Naive B cell (primary cell): Measurements from ENCODE around the gene UBR1. TPM values are rescaled to one million over a fixed set of nuclear protein-coding genes. Genes with fewer than 3 reads are reported as not detected.
"Not testable (repeated sequence)": the region's sequence is repeated elsewhere in the genome, so short reads cannot be mapped to it uniquely, and the experiment has no call there.

Experiments used
- ATAC-seq, 2 donors: fragments of 150-1000 bp; cut with Tn5 transposase; 2 replicates each; pipeline ENCODE4 v1.10.0; 2021; ENCODE audit warnings: low read depth in 2 of 2, mild to moderate bottlenecking in 2 of 2, moderate library complexity in 2 of 2
- DNase-seq: peaks from one replicate; pipeline ENCODE4 v3.0.0; 2022
- H3K27ac Mint-ChIP-seq, 6 donors: one replicate each; pipeline ENCODE4 v1.8.0; 2020 to 2022; ENCODE audit warnings: mild to moderate bottlenecking in 6 of 6, mixed read lengths in 6 of 6, moderate library complexity in 5 of 6, inconsistent platforms in 2 of 6
- H3K27me3 Mint-ChIP-seq, 3 donors: one replicate each; pipeline ENCODE4 v1.8.0; 2021 to 2022; ENCODE audit warnings: mixed read lengths in 3 of 3, mild to moderate bottlenecking in 1 of 3
- H3K36me3 Mint-ChIP-seq, 2 donors: one replicate each; pipeline ENCODE4 v1.8.0; 2020 to 2022; ENCODE audit warnings: mixed read lengths in 2 of 2, inconsistent platforms in 1 of 2, mild to moderate bottlenecking in 1 of 2
- H3K4me1 Mint-ChIP-seq, 3 donors: one replicate each; pipeline ENCODE4 v1.8.0; 2020 to 2022; ENCODE audit warnings: mixed read lengths in 3 of 3, inconsistent platforms in 1 of 3, mild to moderate bottlenecking in 1 of 3, moderate library complexity in 1 of 3
- H3K4me3 Mint-ChIP-seq, 8 donors: one replicate each; pipeline ENCODE4 v1.8.0; 2020 to 2022; ENCODE audit warnings: mild to moderate bottlenecking in 8 of 8, mixed read lengths in 8 of 8, moderate library complexity in 8 of 8, inconsistent platforms in 2 of 8
- H3K9me3 Mint-ChIP-seq, 7 donors: one replicate each; pipeline ENCODE4 v1.8.0; 2020 to 2022; ENCODE audit warnings: mixed read lengths in 7 of 7, mild to moderate bottlenecking in 5 of 7, inconsistent platforms in 2 of 7, moderate library complexity in 1 of 7
- polyA plus RNA-seq, 6 donors: library from polyadenylated mRNA; unstranded; fragments of 300-500 nt; fragmentation: Illumina TruSeq; gene quantifications; one replicate each; pipeline ENCODE4 v1.2.3, GENCODE V29; 2021; ENCODE audit warnings: low read depth in 6 of 6

Gene UBR1
- polyA plus RNA-seq, 6 donors from 2014 or later: 16.7 to 32.8 (median 20.5) TPM

DNA sequence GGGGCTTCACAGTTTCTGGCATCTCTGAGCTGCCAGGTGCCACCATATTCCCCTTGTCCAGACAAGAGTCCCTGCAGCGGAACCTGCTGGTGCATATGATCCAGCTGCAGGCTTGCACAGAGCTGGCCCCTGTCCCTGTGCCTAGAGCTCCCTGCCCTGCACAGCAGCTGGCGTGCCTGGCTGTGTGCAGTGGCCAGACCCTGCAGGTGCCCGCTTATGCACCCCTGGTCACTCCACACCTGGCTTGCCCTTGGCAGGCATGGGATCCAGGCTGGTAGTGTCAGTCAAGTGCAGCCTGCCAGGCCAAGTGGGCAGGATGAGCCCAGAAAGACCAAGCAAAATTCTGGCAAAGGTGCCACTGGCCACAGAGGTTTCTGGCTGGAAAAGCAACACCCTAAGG is 96.6 kb downstream of the UBR1 start:
- H3K4me3 Mint-ChIP-seq: no peak overlapping the region
- H3K9me3 Mint-ChIP-seq: peaks cover 0 to 11% (median 0%) of the 10 kb centered on the region in 7 donors
- ATAC-seq (no peak), DNase-seq (no peak)
- no peaks in the 10 kb centered on the region for H3K4me1 Mint-ChIP-seq
- peaks cover 8 to 17% of the 10 kb centered on the region in 2 donors for H3K36me3 Mint-ChIP-seq
- H3K27me3 Mint-ChIP-seq: no peaks in the 10 kb centered on the region
- H3K27ac Mint-ChIP-seq: no peak overlapping the region

DNA sequence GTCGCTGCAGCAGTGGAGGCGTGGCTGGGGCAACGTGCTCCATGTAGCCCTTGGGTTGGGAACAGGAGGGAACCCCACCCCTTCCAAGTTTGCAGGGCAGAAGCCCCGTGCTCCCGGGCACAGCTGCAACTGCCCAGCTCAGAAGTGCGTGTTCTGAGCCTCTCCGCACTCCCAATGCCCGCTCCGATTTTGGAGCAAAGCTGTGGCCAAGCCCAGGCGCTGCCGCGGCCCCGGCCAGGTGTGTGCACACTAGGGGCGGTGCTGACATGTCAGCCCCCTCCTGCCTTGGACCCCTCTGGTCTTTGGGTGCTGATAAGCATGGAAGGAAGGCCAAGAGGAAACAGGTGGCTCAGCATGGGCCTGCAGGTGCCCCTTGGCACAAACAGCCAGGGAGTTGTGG is 97.7 kb downstream of the UBR1 start:
- Mint-ChIP-seq H3K27ac (no peak overlapping the region), H3K27me3 (no peaks in the 10 kb centered on the region), H3K9me3 (peaks cover 0 to 13% (median 0%) of the 10 kb centered on the region in 7 donors), H3K4me1 (no peaks in the 10 kb centered on the region), H3K36me3 (peaks cover 8 to 25% of the 10 kb centered on the region in 2 donors), H3K4me3 (no peak overlapping the region)
- ATAC-seq: no peak
- DNase-seq: no peak

DNA sequence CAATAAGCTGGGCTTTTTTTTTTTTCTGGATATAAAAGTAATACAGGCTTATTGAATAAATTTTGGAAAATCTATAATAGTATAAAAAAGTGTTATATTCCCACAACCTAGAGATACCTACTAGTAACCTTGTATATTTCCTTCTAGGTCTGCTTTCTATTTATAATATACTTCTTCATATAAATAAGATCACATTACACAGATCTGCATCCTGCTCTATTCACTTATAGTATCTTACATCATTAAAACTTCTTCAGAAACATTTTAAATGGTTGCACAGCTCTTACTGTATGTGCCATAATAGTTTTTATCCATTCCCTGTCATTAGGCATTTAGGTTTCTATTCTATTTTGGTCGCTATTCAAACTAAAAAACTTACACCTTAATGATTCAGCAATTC is 98.3 kb downstream of the UBR1 start:
- DNase-seq: no peak
- no peak overlapping the region for H3K4me3 Mint-ChIP-seq
- H3K36me3 Mint-ChIP-seq: peaks cover 8 to 28% of the 10 kb centered on the region in 2 donors
- ATAC-seq: no peak
- H3K27me3 Mint-ChIP-seq: no peaks in the 10 kb centered on the region
- H3K27ac Mint-ChIP-seq: no peak overlapping the region
- peaks cover 0 to 13% (median 0%) of the 10 kb centered on the region in 7 donors for H3K9me3 Mint-ChIP-seq
- no peaks in the 10 kb centered on the region for H3K4me1 Mint-ChIP-seq

DNA sequence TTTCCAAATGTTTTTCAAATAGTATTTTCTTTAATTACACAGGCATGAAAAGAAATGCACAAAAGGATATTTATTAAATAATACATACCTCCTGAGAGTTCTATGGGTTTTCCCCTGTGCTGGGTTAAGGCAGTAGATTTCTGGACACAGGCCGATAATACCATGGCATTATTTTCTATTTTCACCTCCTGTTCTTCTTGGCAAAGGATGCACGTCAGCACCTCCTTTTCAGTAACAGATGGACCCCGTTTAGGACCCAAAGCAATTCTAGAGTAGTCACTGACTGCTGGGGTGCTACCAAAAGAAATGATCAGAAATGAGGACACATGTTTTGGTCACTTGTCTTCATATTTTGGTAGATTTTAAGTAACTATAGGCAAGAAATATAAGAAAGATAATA is 98.8 kb downstream of the UBR1 start:
- Mint-ChIP-seq H3K4me3 (no peak overlapping the region), H3K27ac (no peak overlapping the region), H3K36me3 (peaks cover 8 to 30% of the 10 kb centered on the region in 2 donors), H3K27me3 (no peaks in the 10 kb centered on the region), H3K4me1 (no peaks in the 10 kb centered on the region), H3K9me3 (peaks cover 0 to 13% (median 0%) of the 10 kb centered on the region in 7 donors)
- ATAC-seq (no peak), DNase-seq (no peak)

DNA sequence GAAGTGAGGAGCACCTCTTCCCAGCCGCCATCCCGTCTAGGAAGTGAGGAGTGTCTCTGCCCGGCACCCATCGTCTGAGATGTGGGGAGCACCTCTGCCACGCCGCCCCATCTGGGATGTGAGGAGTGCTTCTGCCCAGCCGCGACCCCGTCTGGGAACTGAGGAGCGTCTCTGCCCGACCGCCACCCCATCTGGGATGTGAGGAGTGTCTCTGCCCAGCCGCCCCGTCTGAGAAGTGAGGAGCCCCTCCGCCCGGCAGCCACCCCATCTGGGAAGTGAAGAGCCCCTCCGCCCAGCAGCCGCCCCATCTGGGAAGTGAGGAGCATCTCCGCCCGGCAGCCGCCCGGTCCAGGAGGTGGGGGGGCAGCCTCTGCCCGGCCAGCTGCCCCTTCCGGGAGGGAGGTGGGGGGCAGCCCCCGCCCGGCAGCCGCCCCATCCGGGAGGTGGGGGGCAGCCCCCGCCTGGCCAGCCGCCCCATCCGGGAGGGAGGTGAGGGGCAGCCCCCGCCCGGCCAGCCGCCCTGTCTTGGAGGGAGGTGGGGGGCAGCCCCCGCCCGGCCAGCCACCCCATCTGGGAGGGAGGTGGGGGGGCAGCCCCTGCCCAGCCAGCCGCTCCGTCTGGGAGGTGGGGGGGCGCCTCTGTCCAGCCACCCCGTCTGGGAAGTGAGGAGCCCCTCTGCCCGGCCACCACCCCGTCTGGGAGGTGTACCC is 100.8 kb downstream of the UBR1 start:
- H3K36me3 Mint-ChIP-seq: peaks cover 8 to 18% of the 10 kb centered on the region in 2 donors
- not testable (repeated sequence) for H3K27me3 Mint-ChIP-seq

DNA sequence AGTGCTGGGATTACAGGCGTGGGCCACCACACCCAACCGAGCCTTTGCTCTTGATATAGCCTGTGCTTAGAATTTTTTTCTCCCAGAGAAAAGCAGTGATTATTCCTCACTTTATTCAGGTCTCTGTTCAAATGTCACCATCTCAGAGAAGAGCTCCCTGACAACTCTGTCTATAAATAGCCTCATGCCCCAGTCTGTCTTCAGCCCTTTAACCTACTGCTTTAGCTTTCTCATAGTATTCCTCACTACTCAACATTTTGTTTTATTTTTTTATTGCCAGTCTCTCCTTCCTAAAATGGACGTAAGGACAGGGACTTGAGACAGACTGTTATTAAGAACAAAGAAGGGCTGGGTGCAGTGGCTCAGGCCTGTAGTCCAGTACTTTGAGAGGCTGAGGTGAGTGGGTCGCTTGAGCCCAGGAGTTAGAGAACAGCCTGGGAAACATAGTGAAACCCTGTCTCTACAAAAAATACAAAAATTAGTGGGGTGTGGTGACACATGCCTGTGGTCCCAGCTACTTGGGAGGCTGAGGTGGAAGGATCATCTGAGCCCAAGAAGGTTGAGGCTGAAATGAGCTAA is 106.5 kb downstream of the UBR1 start:
- H3K36me3 Mint-ChIP-seq: peaks cover 19 to 33% of the 10 kb centered on the region in 2 donors
- peak overlapping the region in 5 of 6 donors; percentile 33 to 82 (median 71) for H3K27ac Mint-ChIP-seq
- no peak overlapping the region for H3K4me3 Mint-ChIP-seq
- ATAC-seq: no peak
- no peaks in the 10 kb centered on the region for H3K27me3 Mint-ChIP-seq
- DNase-seq: no peak
- H3K4me1 Mint-ChIP-seq: no peaks in the 10 kb centered on the region
- peaks cover 0 to 2% (median 0%) of the 10 kb centered on the region in 7 donors for H3K9me3 Mint-ChIP-seq

More for the DNA sequence above, 100.8 kb downstream of the UBR1 start:
- peaks cover 0 to 12% (median 0%) of the 10 kb centered on the region in 7 donors for H3K9me3 Mint-ChIP-seq
- ATAC-seq, H3K4me3 Mint-ChIP-seq, H3K4me1 Mint-ChIP-seq, DNase-seq, H3K27ac Mint-ChIP-seq: not testable (repeated sequence)

DNA sequence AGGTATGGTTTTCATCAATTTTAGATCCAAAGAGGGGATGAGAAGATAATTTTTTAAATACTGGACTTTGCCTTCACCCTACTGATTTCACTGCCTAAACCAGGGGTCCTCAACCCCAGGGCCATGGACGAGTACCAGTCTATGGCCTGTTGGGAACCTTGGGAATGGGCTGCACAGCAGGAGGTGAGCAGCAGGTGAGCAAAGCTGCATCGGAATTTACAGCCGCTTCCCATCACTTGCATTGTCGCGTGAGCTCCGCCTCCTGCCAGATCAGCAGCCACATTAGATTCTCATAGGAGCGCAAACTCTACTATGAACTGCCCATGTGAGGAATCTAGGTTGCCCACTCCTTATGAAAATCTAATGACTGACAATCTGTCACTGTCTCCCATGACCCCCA is 109.0 kb downstream of the UBR1 start:
- no peaks in the 10 kb centered on the region for H3K27me3 Mint-ChIP-seq
- H3K9me3 Mint-ChIP-seq: no peaks in the 10 kb centered on the region
- ATAC-seq: no peak
- H3K27ac Mint-ChIP-seq: no peak overlapping the region
- no peak for DNase-seq
- peaks cover 21% of the 10 kb centered on the region in 2 donors for H3K36me3 Mint-ChIP-seq
- no peaks in the 10 kb centered on the region for H3K4me1 Mint-ChIP-seq
- H3K4me3 Mint-ChIP-seq: no peak overlapping the region

DNA sequence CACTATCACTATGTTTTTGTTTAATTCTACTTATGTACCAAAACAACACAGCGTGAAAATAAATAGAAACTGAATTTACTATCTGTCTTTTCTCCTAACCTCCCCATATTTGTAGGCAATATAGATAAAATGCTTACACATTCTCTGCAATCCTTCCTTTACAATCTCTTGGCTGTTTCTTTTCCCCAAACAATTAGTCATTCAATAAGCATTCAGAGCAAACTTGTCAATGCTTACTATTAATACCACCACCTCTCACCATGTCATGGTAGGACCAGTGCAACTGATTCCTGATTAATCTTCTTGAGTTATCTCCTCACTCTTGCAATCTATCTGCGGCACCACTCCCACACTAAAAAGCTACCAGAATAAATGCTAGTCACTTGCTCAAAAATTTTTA is 111.3 kb downstream of the UBR1 start:
- H3K27me3 Mint-ChIP-seq: no peaks in the 10 kb centered on the region
- ATAC-seq (no peak), DNase-seq (no peak)
- H3K9me3 Mint-ChIP-seq: no peaks in the 10 kb centered on the region
- peaks cover 21% of the 10 kb centered on the region in 2 donors for H3K36me3 Mint-ChIP-seq
- peak overlapping the region in 1 of 6 donors; percentile 16 for H3K27ac Mint-ChIP-seq
- H3K4me3 Mint-ChIP-seq: no peak overlapping the region
- no peaks in the 10 kb centered on the region for H3K4me1 Mint-ChIP-seq

DNA sequence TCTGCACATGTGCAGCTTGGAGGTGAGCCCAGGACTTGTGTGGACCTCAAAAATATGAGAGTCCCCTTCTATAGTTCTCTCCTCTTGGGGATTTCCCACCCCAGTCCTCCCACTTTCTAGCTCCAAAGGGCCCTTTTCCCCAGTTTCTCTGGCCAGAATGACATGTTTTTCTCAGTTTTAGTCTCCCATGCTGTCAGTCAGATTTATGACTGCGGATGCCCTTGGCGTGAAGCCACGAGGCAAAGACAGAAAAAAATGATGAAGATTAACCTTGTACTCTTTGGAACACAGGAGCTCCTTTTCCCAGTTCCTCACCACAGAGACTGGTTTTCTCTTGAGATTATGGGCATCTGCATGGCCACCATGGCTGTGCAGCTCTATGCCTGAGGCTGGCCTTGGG is 113.2 kb downstream of the UBR1 start:
- peaks cover 21 to 25% of the 10 kb centered on the region in 2 donors for H3K36me3 Mint-ChIP-seq
- H3K4me1 Mint-ChIP-seq: no peaks in the 10 kb centered on the region
- H3K27me3 Mint-ChIP-seq: no peaks in the 10 kb centered on the region
- no peak for DNase-seq
- peak overlapping the region in 1 of 6 donors; percentile 18 for H3K27ac Mint-ChIP-seq
- ATAC-seq: no peak
- H3K9me3 Mint-ChIP-seq: no peaks in the 10 kb centered on the region
- no peak overlapping the region for H3K4me3 Mint-ChIP-seq

DNA sequence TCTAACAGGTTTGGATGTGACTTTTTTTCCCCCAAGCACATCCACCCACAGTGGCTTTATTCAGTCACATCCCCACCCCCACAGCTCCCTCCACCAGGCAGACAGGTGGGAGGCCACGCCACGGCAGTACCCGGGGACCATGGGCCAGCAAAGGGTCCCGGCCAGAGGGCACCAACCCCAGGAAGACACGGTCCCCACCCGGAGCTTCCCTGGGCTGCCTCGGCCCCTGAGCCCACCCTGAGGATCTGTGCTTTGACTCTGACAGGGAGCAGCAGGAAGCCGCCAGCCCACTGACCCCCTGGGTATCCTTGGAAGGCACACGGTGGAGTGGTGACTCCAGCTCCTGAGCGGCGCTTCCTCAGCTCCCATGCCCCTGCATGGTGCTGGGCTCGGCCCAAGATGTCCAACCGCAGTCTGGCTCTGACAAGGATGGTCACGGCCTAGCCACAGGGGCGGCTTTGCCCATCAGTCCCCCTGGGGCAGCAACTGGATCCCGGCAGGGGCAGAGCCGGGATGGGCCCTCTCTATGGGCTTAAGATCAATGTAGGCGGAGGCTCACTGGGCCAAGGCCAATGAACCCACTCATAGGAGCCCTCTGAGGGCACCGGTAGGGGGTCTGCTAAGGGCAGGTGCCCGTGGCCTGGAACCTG is 119.0 kb downstream of the UBR1 start:
- no peak for ATAC-seq
- no peak for DNase-seq
- H3K36me3 Mint-ChIP-seq: peaks cover 0 to 16% of the 10 kb centered on the region in 2 donors
- H3K4me1 Mint-ChIP-seq: no peaks in the 10 kb centered on the region
- H3K9me3 Mint-ChIP-seq: no peaks in the 10 kb centered on the region
- H3K4me3 Mint-ChIP-seq: no peak overlapping the region
- H3K27me3 Mint-ChIP-seq: no peaks in the 10 kb centered on the region
- peak overlapping the region in 1 of 6 donors; percentile 87 for H3K27ac Mint-ChIP-seq

DNA sequence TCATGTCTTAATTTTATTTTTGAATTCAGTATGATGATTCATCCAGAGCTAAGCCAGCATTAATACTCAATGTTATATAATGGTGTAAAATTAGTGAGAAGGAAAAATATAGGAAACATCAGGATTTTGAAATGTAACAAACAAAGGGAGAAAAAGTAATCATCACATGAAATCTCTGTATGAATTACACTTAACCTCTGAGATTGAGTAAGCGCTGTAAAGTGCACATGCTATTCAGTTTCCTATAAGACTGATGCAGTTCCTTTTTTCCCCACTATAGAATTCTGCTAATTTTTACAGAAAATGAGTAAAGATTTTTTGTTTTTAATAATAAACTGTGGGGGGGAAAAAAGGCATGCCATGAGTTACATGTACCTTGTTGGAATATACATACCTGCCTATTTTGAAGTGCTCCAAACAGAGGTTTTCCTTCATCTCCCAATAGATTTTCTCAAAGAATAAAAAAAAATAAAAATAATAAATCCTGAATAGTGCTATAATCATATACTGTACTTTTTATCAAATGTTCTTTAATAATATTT is 121.3 kb downstream of the UBR1 start:
- DNase-seq (no peak), ATAC-seq (no peak)
- H3K27ac Mint-ChIP-seq: no peak overlapping the region
- H3K4me3 Mint-ChIP-seq: no peak overlapping the region
- H3K9me3 Mint-ChIP-seq: no peaks in the 10 kb centered on the region
- no peaks in the 10 kb centered on the region for H3K4me1 Mint-ChIP-seq
- H3K27me3 Mint-ChIP-seq: no peaks in the 10 kb centered on the region
- H3K36me3 Mint-ChIP-seq: peaks cover 0 to 21% of the 10 kb centered on the region in 2 donors

DNA sequence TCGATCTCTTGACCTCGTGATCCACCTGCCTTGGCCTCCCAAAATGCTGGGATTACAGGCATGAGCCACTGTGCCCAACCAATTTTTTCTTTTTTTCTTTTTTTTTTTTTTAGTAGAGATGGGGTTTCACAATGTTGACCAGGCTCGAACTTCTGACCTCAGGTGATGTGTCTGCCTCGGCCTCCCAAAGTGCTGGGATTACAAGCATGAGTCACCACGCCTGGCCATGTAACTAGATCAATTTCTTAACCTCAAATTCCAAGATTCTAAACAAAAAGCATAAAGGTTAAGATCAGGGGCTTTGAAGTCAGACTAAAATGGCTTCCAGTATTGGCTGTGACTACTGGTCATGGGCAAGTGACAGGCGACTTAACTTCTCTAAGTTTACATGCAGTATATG is 126.7 kb downstream of the UBR1 start:
- H3K4me3 Mint-ChIP-seq, ATAC-seq, H3K27me3 Mint-ChIP-seq, H3K9me3 Mint-ChIP-seq, DNase-seq, H3K27ac Mint-ChIP-seq, H3K4me1 Mint-ChIP-seq: not testable (repeated sequence)
- H3K36me3 Mint-ChIP-seq: peaks cover 31 to 33% of the 10 kb centered on the region in 2 donors

DNA sequence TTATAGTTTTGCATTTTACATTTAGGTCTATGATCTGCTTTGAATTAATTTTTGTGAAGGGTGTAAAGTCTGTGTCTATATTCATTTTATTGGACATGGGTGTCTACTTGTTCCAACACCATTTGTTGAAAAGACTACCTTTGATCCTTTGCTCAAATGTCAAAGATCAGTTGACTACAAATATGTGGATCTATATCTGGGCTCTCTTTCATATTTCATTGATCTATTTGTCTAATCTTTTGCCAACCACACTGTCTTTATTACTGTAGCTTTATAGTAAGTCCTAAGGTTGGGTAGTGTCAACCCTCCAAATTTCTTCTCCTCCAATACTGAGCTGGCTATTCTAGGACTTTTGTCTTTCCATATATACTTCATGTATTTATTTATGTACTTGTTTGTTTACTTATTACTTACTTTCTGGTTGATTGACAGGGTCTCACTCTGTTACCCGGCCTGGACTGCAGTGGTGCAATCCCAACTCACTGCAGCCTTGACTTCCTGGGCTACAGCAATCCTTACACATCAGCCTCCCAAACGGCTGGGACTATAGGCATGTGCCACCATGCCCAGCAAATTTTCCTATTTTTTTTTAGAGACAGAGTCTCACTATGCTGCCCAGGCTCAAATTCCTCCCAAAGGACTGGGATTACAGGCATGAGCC is 131.5 kb downstream of the UBR1 start:
- peaks cover 38 to 53% of the 10 kb centered on the region in 2 donors for H3K36me3 Mint-ChIP-seq
- no peak for ATAC-seq
- H3K4me3 Mint-ChIP-seq: no peak overlapping the region
- no peak for DNase-seq
- H3K4me1 Mint-ChIP-seq: no peaks in the 10 kb centered on the region
- no peak overlapping the region for H3K27ac Mint-ChIP-seq
- no peaks in the 10 kb centered on the region for H3K27me3 Mint-ChIP-seq
- H3K9me3 Mint-ChIP-seq: peaks cover 0 to 3% (median 0%) of the 10 kb centered on the region in 7 donors
